ENCODE measurements around the gene IRF1.

The IRF1 gene

GRCh38 chr5:132480893-132481595 is 9.5 kb downstream of the IRF1 start:
- Histone ChIP-seq H4K91ac (ENCODE audit: low read depth, low read length) (no peak overlapping the region), H3K4me3 (ENCODE audit: low read depth, low read length) (no peak overlapping the region), H3K79me2 (ENCODE audit: control insufficient read depth, insufficient read depth, low read length, poor library complexity) (no peaks in the 10 kb centered on the region), H3K14ac (ENCODE audit: low read length) (no peak overlapping the region), H2BK5ac (ENCODE audit: low read depth, low read length, poor library complexity) (no peak overlapping the region), H4K12ac (ENCODE audit: low read depth, low read length) (no peak overlapping the region), H4K8ac (ENCODE audit: low read depth, low read length) (no peak overlapping the region), H2BK120ac (ENCODE audit: insufficient read depth, low read length, poor library complexity) (no peak overlapping the region), H3K36me3 (ENCODE audit: control insufficient read depth in 1 of 2, insufficient read depth in 2 of 2, low read length in 2 of 2) (peaks cover 16 to 20% of the 10 kb centered on the region in 2 experiments), H3K27me3 (ENCODE audit: insufficient read depth, low read length) (no peaks in the 10 kb centered on the region), H3K9me3 (ENCODE audit: insufficient read depth, low read depth, low read length) (peaks cover 3% of the 10 kb centered on the region), H3K23ac (ENCODE audit: low read length) (no peak overlapping the region), H3K18ac (ENCODE audit: low read length) (no peak overlapping the region), H2BK12ac (ENCODE audit: low read length) (no peak overlapping the region), H2AFZ (ENCODE audit: insufficient read depth, low read length, poor library complexity) (no peak overlapping the region), H2AK5ac (ENCODE audit: low read length) (no peak overlapping the region), H3K4ac (ENCODE audit: low read depth, low read length) (no peak overlapping the region), H3K4me2 (ENCODE audit: low read length) (no peak overlapping the region), H3K27ac (ENCODE audit: low read depth, low read length) (no peak overlapping the region), H3K9ac (ENCODE audit: low read length) (no peak overlapping the region), H3K4me1 (ENCODE audit: control insufficient read depth in 1 of 2, insufficient read depth in 2 of 2, low read length in 2 of 2) (peaks cover 0 to 11% of the 10 kb centered on the region in 2 experiments), H3K79me1 (ENCODE audit: low read length) (no peaks in the 10 kb centered on the region)
- no CpG with 5 or more reads among the region's 4 CpGs for WGBS (ENCODE audit: extremely low coverage, insufficient coverage, insufficient read length)
- DNase-seq: peak; percentile 13 to 46

GRCh38 chr5:132480546-132480892 is 10.1 kb downstream of the IRF1 start:
- Histone ChIP-seq H3K27ac (ENCODE audit: low read depth, low read length) (no peak overlapping the region), H2BK12ac (ENCODE audit: low read length) (no peak overlapping the region), H2AK5ac (ENCODE audit: low read length) (no peak overlapping the region), H2BK120ac (ENCODE audit: insufficient read depth, low read length, poor library complexity) (no peak overlapping the region), H4K8ac (ENCODE audit: low read depth, low read length) (no peak overlapping the region), H3K4me1 (ENCODE audit: control insufficient read depth in 1 of 2, insufficient read depth in 2 of 2, low read length in 2 of 2) (peaks cover under 1 to 11% of the 10 kb centered on the region in 2 experiments), H2AFZ (ENCODE audit: insufficient read depth, low read length, poor library complexity) (no peak overlapping the region), H3K4me2 (ENCODE audit: low read length) (no peak overlapping the region), H3K23ac (ENCODE audit: low read length) (no peak overlapping the region), H3K14ac (ENCODE audit: low read length) (no peak overlapping the region), H3K27me3 (ENCODE audit: insufficient read depth, low read length) (no peaks in the 10 kb centered on the region), H3K4ac (ENCODE audit: low read depth, low read length) (no peak overlapping the region), H3K79me1 (ENCODE audit: low read length) (no peaks in the 10 kb centered on the region), H3K79me2 (ENCODE audit: control insufficient read depth, insufficient read depth, low read length, poor library complexity) (no peaks in the 10 kb centered on the region), H4K91ac (ENCODE audit: low read depth, low read length) (no peak overlapping the region), H3K36me3 (ENCODE audit: control insufficient read depth in 1 of 2, insufficient read depth in 2 of 2, low read length in 2 of 2) (peaks cover 16 to 19% of the 10 kb centered on the region in 2 experiments), H2BK5ac (ENCODE audit: low read depth, low read length, poor library complexity) (no peak overlapping the region), H3K4me3 (ENCODE audit: low read depth, low read length) (no peak overlapping the region), H3K18ac (ENCODE audit: low read length) (no peak overlapping the region), H4K12ac (ENCODE audit: low read depth, low read length) (no peak overlapping the region), H3K9me3 (ENCODE audit: insufficient read depth, low read depth, low read length) (peaks cover 3% of the 10 kb centered on the region), H3K9ac (ENCODE audit: low read length) (no peak overlapping the region)
- peak in 1 of 2 donors; percentile 37 for DNase-seq
- no CpG with 5 or more reads among the region's 5 CpGs for WGBS (ENCODE audit: extremely low coverage, insufficient coverage, insufficient read length)

- H3K9me3 ChIP-seq (ENCODE audit: insufficient read depth, low read depth, low read length): peaks cover 3% of the 10 kb centered on the region
- no peak overlapping the region for H3K9ac ChIP-seq (ENCODE audit: low read length)
- no peaks in the 10 kb centered on the region for H3K79me1 ChIP-seq (ENCODE audit: low read length)
- H2BK5ac ChIP-seq (ENCODE audit: low read depth, low read length, poor library complexity): no peak overlapping the region
- no peak overlapping the region for H3K27ac ChIP-seq (ENCODE audit: low read depth, low read length)
- no CpG with 5 or more reads among the region's 1 CpG for WGBS (ENCODE audit: extremely low coverage, insufficient coverage, insufficient read length)
- peaks cover 12 to 16% of the 10 kb centered on the region in 2 experiments for H3K36me3 ChIP-seq (ENCODE audit: control insufficient read depth in 1 of 2, insufficient read depth in 2 of 2, low read length in 2 of 2)
- H3K23ac ChIP-seq (ENCODE audit: low read length): no peak overlapping the region
- H3K14ac ChIP-seq (ENCODE audit: low read length): no peak overlapping the region
- no peak overlapping the region for H3K4me2 ChIP-seq (ENCODE audit: low read length)
- H2AFZ ChIP-seq (ENCODE audit: insufficient read depth, low read length, poor library complexity): no peak overlapping the region
- H3K27me3 ChIP-seq (ENCODE audit: insufficient read depth, low read length): no peaks in the 10 kb centered on the region
- no peak overlapping the region for H2BK12ac ChIP-seq (ENCODE audit: low read length)
- H3K4ac ChIP-seq (ENCODE audit: low read depth, low read length): no peak overlapping the region
- peaks cover 5 to 12% of the 10 kb centered on the region in 2 experiments for H3K4me1 ChIP-seq (ENCODE audit: control insufficient read depth in 1 of 2, insufficient read depth in 2 of 2, low read length in 2 of 2)
- H3K79me2 ChIP-seq (ENCODE audit: control insufficient read depth, insufficient read depth, low read length, poor library complexity): no peaks in the 10 kb centered on the region
- no peak overlapping the region for H3K4me3 ChIP-seq (ENCODE audit: low read depth, low read length)
- peak; percentile 8 to 51 for DNase-seq
- H4K12ac ChIP-seq (ENCODE audit: low read depth, low read length): no peak overlapping the region
- H3K18ac ChIP-seq (ENCODE audit: low read length): no peak overlapping the region
- no peak overlapping the region for H4K8ac ChIP-seq (ENCODE audit: low read depth, low read length)
- H2AK5ac ChIP-seq (ENCODE audit: low read length): no peak overlapping the region
- no peak overlapping the region for H4K91ac ChIP-seq (ENCODE audit: low read depth, low read length)
- no peak overlapping the region for H2BK120ac ChIP-seq (ENCODE audit: insufficient read depth, low read length, poor library complexity)
These were observed 10.5 kb downstream of the IRF1 start for GRCh38 chr5:132480042-132480441.

- Histone ChIP-seq H3K23ac (ENCODE audit: low read length) (no peak overlapping the region), H3K79me1 (ENCODE audit: low read length) (no peaks in the 10 kb centered on the region), H2AK5ac (ENCODE audit: low read length) (no peak overlapping the region), H3K4me2 (ENCODE audit: low read length) (no peak overlapping the region), H3K9me3 (ENCODE audit: insufficient read depth, low read depth, low read length) (peaks cover 2% of the 10 kb centered on the region), H3K4me1 (ENCODE audit: control insufficient read depth in 1 of 2, insufficient read depth in 2 of 2, low read length in 2 of 2) (peaks cover 12 to 17% of the 10 kb centered on the region in 2 experiments), H3K18ac (ENCODE audit: low read length) (no peak overlapping the region), H2AFZ (ENCODE audit: insufficient read depth, low read length, poor library complexity) (no peak overlapping the region), H3K36me3 (ENCODE audit: control insufficient read depth in 1 of 2, insufficient read depth in 2 of 2, low read length in 2 of 2) (peaks cover 10 to 13% of the 10 kb centered on the region in 2 experiments), H3K14ac (ENCODE audit: low read length) (no peak overlapping the region), H3K79me2 (ENCODE audit: control insufficient read depth, insufficient read depth, low read length, poor library complexity) (no peaks in the 10 kb centered on the region), H4K91ac (ENCODE audit: low read depth, low read length) (no peak overlapping the region), H4K8ac (ENCODE audit: low read depth, low read length) (no peak overlapping the region), H4K12ac (ENCODE audit: low read depth, low read length) (no peak overlapping the region), H2BK120ac (ENCODE audit: insufficient read depth, low read length, poor library complexity) (no peak overlapping the region), H3K9ac (ENCODE audit: low read length) (no peak overlapping the region), H3K4me3 (ENCODE audit: low read depth, low read length) (no peak overlapping the region), H3K4ac (ENCODE audit: low read depth, low read length) (no peak overlapping the region), H2BK5ac (ENCODE audit: low read depth, low read length, poor library complexity) (no peak overlapping the region), H3K27ac (ENCODE audit: low read depth, low read length) (no peak overlapping the region), H3K27me3 (ENCODE audit: insufficient read depth, low read length) (no peaks in the 10 kb centered on the region), H2BK12ac (ENCODE audit: low read length) (no peak overlapping the region)
- DNase-seq: peak; percentile 4 to 41
- no CpG with 5 or more reads among the region's 3 CpGs for WGBS (ENCODE audit: extremely low coverage, insufficient coverage, insufficient read length)
These were observed 11.2 kb downstream of the IRF1 start for GRCh38 chr5:132479111-132479951.
